D721Med (cell line): Measurements from ENCODE around the gene LRRC25.

Experiments used
- DNase-seq: peaks from one replicate; pipeline ENCODE4 v3.0.0; 2011; ENCODE audit warnings: low spot score; ENCODE audit not compliant: insufficient read length
- FAIRE-seq: peaks from 2 replicates; lab custom pipeline; 2011; peaks lifted over from hg19 to GRCh38; lab: Jason Lieb, UNC
- CTCF ChIP-seq: IDR thresholded peaks from 2 replicates; pipeline ENCODE4 v1.5.1; 2012; ENCODE audit warnings: mild to moderate bottlenecking, control low read depth; ENCODE audit not compliant: insufficient read depth; ENCODE audit errors: missing control alignments

Gene LRRC25

GRCh38 chr19:18439025-18439909, 41.8 kb upstream of the LRRC25 start:
- no peak for TF ChIP-seq CTCF
- FAIRE-seq, result no peak
- DNase-seq, result no peak

- DNase-seq (no peak), FAIRE-seq (no peak)
- no peak for TF ChIP-seq CTCF
Measured at GRCh38 chr19:18438331-18439024, 41.1 kb upstream of the LRRC25 start.

- DNase-seq (peak; percentile 85), FAIRE-seq (no peak)
- TF ChIP-seq CTCF, result no peak
Measured at GRCh38 chr19:18437491-18438330, 40.3 kb upstream of the LRRC25 start, which contains the start of gene ISYNA1. TSS of gene ISYNA1 (minus strand) at chr19:18438133. CDS start at chr19:18437979, 154 bp downstream.

- no peak for FAIRE-seq
- no peak for TF ChIP-seq CTCF
- DNase-seq, result peak; percentile 97
Measured at GRCh38 chr19:18436671-18437490, 39.5 kb upstream of the LRRC25 start.

GRCh38 chr19:18435842-18436670, 38.6 kb upstream of the LRRC25 start:
- no peak for DNase-seq
- FAIRE-seq, result no peak
- no peak for TF ChIP-seq CTCF
